Measurements from ENCODE around the gene COX14.

COX14 gene

DNA sequence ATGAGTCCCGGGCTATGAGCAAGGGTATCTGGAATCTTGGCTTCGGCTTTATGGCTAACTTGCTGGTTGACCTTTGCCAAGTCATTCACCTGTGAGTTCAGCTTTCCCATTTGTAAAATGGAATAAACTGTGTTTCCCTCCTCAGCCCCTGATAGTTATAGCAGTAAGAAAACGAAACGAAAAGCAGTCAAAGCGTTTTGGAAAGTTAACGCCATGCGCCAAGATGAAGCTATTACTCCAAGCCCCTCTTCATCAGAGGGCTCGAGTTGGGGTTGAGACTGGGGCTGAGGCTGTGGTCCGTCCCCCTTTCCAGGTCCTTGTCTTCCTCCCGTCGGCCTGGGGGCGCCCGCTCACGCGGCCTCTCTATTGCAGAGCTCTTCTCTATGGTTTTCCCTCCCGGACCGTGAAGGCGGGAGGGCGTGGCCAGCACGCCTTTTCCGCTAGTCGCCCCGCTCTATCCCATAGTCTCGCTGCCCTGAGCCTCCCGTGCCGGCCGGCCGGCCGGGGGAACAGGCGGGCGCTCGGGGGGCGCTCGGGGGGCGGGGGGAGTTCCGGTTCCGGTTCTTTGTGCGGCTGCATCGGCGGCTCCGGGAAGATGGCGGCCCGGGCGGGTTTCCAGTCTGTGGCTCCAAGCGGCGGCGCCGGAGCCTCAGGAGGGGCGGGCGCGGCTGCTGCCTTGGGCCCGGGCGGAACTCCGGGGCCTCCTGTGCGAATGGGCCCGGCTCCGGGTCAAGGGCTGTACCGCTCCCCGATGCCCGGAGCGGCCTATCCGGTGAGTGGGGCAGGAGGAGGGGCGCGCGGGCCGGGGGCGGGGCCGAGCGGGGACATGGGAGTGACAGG, 27.0 kb upstream of the COX14 start, which contains the start of gene SMARCD1:
Gene SMARCD1 (plus strand): TSS at position 568 of the 840 bp plus-strand sequence. CDS start 28 bp downstream, at position 596.
- DNase-seq (ENCODE audit: low read depth) = no peak

DNA sequence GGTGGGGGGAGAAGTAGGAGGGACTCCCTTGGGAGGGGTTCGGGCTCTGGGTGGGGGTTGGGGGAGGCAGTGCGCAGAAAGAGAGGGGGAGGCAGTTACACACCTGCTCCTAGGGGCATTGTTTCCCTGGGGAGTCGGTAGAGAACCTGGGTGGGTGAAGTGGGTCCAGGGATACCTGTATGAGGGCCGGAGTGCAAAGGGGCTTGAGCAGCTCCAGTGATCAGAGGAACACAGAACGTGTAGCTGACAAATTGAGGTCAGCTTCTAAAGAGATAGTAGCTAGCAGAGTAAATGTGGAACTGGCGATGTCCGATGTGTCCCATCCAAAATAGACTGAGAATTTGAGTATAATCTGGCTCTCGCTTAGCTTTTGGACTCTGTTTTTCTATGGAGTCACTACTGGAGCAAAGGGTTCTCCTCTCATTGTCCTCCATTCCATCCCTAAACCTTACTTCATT, 26.4 kb upstream of the COX14 start:
- no peak for DNase-seq (ENCODE audit: low read depth)

- DNase-seq (ENCODE audit: low read depth) = no peak
These were observed 25.9 kb upstream of the COX14 start for GRCh38 chr12:50086148-50086547.

GRCh38 chr12:50087151-50087550, 24.9 kb upstream of the COX14 start:
- DNase-seq (ENCODE audit: low read depth) = no peak

GRCh38 chr12:50087995-50088394, 24.0 kb upstream of the COX14 start:
- no peak for DNase-seq (ENCODE audit: low read depth)

DNA sequence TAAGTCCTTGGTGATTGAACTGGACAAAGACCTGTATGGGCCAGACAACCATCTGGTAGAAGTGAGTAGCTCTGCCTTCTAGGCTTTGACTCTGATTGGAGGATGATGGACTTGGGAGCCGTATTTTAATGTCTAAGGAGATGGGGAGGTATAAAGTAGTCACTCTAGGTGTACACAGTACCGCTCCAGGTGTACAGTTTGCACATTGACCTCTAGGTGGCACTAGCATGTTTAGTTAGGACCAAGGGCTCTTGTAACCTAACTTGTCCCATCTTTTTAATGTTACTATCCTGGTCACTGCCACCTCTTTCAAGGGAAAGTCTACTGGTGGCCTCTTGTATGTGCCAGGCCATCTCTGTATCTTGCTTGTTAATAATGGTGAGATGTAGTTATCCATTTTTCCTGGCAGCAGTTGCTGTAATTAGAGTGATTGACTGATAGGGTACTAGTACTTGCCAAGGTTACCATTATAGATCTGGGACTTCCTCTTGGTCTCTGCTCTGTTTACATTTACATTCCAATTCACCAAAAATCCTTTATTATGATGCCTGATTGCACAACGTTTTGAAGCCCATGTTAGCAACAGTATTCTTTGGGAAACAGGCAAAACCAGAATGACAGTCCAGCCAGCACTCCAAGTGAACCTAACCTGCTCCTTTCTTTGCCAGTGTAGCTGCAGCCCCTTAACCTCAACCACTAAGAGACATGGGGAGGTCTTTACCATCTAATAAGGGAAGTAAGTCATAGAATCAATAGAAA, 23.3 kb upstream of the COX14 start:
- no peak for DNase-seq (ENCODE audit: low read depth)

GRCh38 chr12:50089730-50090129, 22.3 kb upstream of the COX14 start:
- no peak for DNase-seq (ENCODE audit: low read depth)

GRCh38 chr12:50090391-50090790, 21.6 kb upstream of the COX14 start:
- no peak for DNase-seq (ENCODE audit: low read depth)

DNA sequence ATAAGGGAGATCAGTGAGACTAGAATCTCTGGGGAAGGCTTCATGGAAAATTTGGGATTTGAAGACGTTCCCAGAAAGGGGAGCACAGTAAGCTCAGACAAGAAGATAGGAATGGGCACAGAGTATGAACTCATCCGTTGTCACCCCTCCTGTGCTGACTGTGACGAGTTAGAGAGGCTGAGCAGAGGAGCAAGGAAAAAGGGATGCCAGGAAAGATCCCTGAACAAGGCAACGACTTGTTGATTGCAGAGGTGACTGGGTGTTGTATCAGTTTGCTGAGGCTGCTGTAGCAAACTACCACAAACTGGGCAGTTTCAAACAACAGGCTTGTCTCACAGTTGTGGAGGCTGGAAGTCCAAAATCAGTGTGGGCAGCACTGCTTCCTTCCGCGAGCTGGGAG, 14.1 kb upstream of the COX14 start:
- DNase-seq (ENCODE audit: low read depth) = no peak

DNA sequence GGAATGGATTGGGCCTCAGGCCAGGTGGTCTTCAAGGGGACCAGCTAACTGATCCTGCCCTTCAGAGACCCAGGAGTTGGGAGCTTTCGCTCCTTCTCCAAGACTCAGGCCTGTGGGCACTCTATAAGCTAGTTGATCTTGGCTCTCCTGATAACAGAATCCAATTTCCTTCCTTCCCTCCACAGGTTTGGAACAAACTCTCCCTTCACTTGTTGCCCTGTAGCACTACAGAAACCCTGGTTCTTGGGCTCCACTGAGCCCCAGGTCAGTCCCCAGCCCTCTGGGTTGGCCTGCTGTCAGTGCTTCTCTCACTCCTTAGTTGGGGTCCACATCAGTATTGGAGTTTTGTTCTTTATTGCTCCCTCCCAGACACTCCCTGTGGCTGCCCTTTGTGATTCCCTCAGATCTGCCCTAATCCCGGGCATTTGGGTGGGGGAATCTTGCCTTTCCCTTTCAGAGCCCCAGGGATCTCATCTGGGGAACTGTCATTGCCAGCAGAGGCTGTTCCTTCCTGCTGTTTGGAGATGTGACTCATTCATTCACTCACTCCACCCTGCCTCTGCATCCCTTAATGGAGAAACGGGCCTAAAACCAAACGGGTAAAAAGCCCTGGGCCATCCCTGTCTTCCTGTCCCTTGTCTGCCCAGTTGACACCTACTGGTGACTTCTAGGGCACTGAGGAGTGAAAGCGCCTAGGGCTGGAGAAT, 12.6 kb upstream of the COX14 start:
- DNase-seq (ENCODE audit: low read depth) = no peak

DNA sequence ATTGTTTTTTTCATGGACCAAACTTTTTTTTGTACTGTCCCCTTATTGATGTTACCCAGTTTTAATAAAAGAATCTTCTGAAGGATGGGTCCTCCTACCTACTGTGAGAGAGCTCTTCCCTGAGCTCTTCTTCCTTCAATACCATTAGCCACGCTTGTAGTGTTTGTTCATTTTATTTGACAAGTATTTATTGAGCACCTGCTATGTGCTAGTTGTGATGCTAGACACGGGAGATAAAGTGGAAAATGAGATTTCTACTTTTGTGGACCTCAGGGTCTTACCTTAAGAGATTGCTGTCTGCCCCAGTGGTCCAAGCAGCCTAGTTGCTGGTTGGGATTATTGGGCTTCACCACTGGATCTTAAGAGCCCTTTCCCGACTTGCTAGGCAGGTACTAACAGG, 11.5 kb upstream of the COX14 start:
- no peak for DNase-seq (ENCODE audit: low read depth)

- DNase-seq (ENCODE audit: low read depth) = no peak
These were observed 10.4 kb upstream of the COX14 start for GRCh38 chr12:50101663-50102062.

DNA sequence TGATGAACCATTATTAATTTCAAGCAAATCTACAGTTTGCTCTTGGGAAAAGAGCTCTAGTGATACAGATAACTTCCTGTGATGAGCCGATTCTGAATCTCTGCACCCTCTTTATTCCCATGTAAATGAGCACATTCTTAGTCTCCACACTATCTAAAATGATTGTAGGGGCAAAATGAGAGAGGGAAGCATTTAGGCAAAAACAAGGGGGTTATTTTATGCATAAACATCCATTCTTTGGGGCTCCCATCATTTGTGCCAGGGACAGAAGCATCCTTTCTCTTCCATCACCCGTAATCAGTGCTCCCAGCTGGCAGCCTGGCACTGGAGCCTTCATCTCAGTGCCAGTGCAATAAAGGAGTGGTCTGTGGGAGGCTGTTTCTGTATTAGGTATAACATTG, 9.9 kb upstream of the COX14 start:
- DNase-seq (ENCODE audit: low read depth) = no peak

DNA sequence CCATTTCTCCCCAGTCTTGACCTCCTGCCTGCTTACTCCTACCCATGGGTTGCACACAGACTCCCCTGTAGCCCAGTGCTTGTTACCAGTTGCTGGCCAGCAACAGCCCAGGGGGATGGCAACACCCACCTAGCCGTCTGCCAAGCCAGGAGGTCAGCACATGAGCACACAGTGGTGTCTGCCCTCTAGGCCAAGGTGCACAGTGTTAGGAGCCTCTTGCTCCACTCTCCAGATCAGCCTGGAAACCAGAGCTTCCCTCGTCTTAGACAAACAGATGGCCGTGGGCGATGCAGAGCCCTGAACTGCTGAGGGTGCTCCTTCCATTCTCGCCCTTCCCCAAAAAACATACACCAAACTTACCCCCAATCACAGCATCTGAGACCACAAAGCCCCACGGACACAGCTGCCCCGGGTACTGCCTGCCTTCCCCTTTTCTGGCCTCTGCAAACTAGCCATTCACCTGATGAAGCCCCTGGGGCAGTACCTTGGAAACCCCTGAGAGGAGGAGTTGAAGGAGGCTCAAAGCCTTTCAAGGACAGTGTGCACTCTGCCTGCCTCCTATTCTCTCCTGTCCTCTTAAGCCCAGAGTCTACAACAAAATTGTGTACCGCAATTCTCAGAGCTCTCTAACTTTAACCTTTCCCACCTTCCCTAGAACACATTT, 9.3 kb upstream of the COX14 start:
- no peak for DNase-seq (ENCODE audit: low read depth)

DNA sequence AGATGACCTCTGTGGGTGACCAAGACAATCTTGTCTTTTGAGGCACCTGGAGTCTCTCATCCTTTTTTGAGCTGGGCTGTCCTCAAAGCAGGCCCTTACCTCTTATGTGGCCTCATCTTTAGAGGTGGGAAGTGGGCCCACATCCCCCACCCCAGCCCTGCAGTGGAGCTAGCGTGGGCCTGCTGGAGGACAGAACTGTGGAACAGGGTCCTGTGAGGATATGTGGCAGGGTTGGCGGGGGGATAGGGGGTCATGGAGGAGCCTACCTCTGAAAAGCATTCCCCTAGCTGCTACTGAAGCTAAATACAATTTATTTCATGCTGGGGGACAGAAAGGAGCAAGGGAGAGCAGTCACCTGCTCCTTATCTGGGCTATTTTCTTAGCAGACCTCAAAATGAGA, 8.7 kb upstream of the COX14 start:
- DNase-seq (ENCODE audit: low read depth) = no peak

DNA sequence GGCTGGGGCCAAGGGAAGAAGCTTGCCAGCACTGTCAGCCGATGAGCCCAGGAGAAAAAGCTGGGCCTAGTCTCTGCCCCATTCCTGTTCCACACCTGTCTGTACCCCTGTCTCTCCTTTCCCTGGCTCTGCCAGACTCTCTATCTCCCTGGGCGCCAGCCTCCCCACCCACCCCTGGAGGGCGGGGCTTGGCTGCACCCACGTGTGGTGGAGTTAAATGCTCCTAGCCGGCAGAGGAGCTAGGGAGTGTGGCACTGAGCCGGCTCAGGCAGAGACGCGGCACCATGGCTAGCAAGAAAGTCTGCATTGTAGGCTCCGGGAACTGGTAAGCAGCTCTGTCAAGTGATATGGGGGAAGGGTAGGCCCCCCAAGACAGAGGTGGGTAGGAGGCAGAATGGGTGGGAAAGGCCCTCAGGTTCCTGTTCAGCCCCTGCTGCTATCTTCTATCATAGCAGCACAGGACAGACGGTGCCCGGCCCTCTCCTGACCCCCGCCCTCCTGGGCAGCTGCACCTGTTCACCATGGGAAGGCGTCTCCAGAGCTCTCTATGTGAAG, 8.2 kb upstream of the COX14 start, which contains the start of gene GPD1:
Gene GPD1 (plus strand): TSS at position 242 of the 555 bp plus-strand sequence. CDS start 43 bp downstream, at position 285.
- DNase-seq (ENCODE audit: low read depth) = no peak

- no peak for DNase-seq (ENCODE audit: low read depth)
These were observed 7.3 kb upstream of the COX14 start for GRCh38 chr12:50104417-50105366.

DNA sequence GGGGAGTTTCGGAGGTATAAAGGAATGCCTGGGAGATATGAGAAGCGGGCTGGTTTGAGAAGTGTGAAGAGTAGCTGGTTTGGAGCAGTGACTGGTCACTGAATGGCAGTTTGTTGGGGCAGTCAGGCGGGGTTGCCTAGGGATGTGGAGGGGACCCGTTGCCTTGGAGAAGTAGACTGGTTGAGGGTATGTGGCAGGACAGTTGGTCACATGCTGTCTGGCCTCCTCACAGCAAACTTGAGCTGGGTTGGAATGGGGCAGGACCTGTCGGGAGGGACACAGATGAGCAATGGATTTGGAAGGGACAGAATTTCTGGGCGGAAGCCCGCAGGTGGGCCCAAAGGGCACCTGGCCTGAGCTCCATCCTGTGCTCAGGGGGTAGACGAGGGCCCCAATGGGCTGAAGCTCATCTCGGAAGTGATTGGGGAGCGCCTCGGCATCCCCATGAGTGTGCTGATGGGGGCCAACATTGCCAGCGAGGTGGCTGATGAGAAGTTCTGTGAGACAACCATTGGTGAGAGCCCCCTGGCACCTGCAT, 6.1 kb upstream of the COX14 start:
- no peak for DNase-seq (ENCODE audit: low read depth)

DNA sequence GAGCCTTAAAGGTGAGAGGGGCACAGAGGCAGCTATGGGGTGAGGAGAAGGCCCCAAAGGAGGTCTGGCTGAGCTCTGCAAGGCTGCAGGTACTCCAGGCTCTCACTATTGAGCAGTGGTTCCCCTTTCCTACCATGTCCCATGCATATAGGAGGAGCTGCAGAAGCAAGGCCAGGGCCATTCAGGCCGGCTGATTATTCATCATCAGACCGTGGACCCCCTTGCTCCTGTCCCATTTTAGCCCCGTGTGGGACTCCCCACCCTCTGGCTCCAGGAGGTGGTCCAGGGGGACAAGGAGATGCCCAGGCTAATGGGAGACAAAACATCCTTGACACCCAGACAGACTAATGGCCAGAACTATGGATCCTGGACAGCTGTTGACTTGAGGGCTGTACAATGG, 5.1 kb upstream of the COX14 start:
- no peak for DNase-seq (ENCODE audit: low read depth)

Measured in GM04503 (cell line).